HG02588 (cell line): ENCODE results near the gene CD59.
"Not testable (repeated sequence)": the region's sequence is repeated elsewhere in the genome, so short reads cannot be mapped to it uniquely, and the experiment has no call there.

Experiments
- ATAC-seq: cut with Tn5 transposase; IDR thresholded peaks from one replicate; pipeline ENCODE4 v1.9.1; 2021; ENCODE audit warnings: mild to moderate bottlenecking, moderate library complexity; ENCODE audit not compliant: unreplicated experiment

The CD59 gene

DNA sequence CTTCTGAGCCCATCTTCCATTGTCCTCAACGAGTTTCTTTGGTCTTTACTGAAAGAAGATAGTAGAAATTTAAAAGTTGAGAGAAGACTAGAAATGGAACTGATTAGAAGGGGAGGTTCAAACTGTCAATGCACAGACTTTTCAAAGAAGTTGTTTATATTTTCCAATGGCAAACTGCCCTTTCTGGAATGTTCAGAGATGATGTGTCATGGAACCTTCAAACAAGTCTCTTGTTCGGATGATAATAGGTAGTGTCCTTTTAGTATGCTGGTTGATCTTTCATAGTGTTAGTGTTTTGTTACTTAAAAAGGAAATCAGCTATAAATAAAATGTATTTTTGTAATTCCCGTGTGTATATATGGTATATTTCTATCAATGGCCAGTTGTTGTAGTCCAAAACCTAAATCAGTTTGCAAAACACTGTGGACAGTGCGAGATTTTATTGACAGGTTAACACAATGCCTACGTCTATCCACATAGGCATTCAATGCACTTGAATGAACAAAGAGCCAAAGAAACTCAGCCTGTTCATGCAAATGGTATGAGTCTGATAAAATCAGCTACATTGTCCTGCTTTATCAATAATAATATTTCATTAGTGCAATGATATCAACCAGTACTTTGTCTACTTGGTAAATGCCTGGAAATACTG, 66.5 kb downstream of the CD59 start:
- ATAC-seq: no peak

DNA sequence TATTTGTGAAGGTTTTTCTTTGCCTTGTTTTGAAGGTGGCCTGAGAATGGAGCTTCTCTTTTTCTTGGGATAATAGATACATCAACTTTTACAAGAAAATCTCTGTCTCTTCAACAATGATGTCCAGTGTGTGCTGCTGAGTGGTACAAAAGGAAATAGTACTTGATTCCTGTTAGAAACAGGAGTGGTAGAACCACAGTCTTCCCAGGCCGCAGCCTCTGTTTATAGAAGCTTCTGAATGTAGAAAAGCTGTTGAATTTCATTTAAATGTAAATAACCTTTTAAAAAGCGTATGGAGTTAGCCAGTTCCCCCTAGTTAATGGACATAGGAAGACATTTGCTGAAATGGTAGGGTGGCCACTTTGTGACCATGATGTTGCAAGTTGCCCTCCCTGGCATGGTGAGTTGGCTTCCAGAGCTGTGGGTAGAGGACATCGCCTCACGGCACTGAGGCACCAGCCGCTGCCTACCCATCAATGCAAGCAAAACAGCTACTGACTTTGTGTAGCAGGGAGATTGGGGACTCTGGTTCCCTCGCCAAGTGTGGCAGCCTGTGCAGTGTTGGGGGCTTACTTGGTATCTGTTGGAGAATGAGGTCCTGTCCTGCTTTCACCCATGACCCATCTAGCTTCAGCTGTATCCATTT, 67.1 kb downstream of the CD59 start:
- ATAC-seq: no peak

DNA sequence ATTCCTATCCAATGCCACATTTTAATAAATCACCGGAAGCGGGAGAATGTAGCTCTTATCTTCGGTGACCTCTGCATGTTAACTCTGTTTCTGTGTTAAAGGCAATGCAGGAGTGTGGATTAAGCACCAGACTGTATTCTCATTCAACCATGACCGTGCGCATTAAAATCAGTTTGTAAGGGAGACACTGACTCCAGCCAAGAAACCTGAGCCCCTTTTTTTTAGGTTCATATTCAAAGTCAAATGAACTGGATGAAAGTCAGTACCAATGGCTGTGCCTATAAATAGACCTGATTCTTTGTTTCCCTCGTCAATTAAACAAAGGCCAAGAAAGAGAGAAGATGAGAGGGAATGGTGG, 67.8 kb downstream of the CD59 start:
- no peak for ATAC-seq

DNA sequence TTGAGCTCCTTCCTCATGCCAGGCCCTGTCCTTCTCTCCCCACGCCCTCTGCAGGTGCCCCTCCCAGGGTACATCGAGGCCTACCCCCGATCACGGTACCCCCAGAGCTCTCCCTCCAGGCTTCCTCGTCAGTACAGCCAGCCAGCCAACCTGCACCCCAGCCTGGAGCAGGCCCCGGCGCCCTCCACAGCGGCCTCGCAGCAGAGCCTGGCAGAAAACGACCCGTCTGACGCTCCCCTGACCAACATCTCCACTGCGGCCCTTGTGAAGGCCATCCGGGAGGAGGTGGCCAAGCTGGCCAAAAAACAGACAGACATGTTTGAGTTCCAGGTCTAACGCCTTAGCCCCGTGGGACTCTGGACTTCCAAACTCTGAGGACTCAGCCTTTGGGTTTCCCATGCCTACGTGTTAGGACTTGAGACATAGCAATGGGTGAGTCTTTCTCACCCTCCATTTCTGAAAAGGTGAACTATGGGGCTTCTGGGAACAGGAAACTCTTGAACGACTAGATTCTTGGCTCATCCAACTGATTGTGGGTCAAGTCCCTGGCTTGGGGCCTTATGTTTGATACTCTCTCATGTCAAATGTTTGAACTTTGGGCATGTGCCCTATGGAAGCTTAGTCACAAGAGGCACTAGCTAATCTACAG, 68.3 kb downstream of the CD59 start:
- no peak for ATAC-seq

DNA sequence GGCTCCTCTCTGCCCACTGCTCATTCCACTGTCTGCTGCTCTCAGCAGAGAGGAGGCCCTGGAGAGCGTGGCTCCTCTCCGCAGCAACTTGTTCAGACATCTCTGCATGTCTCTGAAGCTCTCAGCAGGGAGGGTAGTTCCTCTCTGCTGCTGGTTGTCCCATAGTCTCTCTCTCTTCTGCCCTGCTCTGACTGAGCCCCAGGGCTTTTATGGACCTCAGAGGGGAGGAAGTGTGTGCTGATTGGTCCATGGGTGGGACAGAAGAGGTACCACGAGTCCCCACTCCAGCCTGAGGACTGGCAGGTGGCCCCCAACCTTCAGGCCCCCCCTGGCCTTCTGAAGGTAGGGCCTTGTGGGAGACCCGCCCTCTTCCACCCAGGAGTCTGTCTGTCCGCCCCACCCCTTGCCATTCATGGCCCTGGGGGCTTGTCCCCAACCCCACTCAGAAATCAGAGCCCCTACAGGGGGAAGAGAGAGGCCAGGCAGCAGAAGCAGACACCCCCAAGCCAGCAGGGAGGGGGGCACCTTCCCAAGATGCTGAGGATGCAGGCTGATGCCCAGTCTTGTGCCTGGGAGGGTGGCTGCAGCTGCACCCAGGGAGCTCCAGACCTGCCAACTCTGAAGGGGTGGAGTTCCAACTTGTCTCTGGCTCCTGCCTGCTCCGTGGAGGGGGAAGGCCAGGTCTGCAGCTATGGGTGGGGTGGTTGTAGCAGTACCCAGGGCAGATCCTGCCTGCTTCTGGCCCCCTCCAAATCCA, 70.7 kb downstream of the CD59 start:
- ATAC-seq: no peak

DNA sequence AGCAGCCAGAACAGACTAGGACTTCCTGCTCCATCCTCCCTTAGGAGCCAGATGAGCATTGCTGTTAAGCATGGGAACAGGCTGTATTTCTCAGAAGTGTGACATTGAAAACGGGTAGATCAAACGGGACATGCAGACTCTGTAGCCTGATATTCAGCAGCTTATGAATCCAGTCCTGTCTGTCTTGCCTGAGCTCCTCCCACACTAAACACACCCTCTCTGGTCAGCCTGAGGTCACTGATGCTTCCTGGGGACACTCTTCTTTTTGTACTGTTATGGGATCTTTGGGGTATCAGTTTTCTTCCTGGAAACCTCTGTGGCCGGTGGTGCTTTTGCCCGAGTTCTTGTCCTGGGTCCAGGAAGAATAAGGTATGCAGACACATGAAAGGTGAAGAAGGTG, 71.4 kb downstream of the CD59 start:
- ATAC-seq: no peak

DNA sequence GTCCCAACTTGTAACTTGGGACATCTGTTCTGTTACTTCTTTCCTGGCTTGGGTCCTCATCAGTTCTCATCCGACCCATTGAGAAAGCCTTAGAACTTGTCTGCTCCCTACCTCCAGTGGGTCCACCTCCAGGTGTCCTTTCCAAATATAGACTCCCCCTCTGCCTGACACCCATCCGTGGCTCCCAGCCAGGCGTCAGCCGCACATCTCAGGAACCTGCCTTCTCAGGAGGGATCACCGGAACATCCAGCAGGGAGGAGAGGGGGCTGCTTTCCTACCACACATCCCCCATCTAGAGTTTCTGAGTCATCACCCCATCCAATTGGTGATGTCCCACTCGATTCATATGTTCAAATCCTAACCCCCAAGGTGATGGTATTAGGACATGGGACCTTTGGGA, 72.1 kb downstream of the CD59 start:
- no peak for ATAC-seq

DNA sequence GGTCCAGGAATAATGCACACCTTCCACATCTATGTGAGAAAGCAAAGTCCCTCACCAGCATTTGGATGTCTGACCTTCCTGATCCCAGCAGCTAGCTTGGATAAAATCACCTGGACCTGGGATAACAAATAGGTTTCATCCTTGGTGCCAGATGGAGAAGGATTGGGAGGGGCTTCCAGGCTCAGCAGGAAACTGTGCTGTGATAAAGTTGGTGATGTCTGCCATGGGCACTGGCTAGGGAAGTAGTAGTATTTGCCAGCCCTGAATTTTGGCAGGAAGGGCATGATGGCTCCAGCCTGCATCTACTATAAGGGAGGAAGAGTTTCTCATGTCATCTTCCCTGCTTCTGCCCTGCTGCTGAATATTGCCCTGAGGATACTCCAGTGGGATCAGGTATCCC, 73.1 kb downstream of the CD59 start:
- ATAC-seq: no peak

DNA sequence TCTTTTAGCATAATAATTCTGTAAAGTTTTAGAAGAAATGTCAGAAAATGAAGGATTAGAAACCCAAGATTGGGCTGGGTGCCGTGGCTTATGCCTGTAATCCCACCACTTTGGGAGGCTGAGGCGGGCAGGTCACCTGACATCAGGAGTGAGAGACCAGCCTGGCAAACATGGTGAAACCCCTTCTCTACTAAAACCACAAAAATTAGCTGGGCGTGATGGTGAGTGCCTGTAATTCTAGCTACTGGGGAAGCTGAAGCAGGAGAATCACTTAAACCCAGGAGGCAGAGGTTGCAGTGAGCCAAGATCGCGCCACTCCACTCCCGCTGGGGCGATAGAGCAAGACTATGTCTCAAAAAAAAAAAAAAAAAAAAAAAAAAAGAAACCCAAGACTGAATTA, 74.7 kb downstream of the CD59 start:
- not testable (repeated sequence) for ATAC-seq

DNA sequence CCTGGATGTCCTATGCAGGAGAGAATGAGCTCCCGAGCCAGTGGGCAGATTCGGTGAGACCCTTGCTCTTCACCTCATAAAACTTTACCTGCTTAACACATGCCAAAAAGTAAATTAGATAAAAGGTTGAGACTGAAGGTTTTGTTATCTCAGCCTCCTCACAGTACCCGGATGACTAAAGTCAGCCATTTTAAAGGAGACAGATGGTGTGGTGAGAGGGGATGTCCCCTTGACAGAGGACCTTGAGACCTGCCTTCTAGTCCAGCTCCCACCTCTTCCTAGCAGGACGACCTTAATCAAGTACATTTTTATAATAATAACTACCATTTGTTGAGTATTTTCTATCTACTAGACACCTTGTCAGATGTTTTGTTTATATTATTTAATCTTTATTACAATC, 75.3 kb downstream of the CD59 start:
- ATAC-seq: no peak

DNA sequence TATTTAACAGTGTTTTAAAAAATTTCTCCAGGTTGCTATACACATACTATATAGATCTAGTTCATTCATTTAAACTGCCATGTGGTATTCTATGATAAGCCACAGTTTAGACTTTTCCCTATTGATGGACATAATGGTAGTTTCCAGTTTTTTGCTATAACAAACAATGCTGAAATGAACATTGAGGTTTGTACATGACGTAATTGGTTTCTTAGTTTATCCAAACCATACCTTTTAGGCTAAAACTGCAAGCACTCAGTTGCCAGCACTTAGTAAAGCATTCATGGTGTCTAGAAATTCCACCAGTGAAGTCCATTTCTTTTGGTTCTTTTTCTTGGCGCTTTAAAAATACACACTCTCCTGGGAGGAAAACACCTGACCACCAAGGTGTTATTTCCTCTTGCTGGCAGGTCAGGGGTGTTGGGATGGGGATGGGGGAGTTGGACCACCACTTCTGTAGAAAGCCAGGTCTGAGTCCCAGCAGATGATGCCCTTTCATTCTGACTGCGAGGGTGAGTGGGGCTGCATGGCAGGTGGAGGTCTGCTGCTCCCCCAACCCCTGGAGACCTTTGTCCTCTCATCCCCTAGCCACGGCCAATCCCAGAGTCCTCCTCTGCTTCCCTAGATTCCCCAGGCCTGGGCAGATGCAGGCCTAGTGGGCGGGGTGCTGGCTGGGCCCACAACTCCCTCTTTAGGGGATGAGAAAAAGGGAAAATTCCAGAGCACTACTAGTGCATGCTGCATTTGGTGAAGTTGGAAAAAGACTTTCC, 76.7 kb downstream of the CD59 start:
- ATAC-seq: no peak

DNA sequence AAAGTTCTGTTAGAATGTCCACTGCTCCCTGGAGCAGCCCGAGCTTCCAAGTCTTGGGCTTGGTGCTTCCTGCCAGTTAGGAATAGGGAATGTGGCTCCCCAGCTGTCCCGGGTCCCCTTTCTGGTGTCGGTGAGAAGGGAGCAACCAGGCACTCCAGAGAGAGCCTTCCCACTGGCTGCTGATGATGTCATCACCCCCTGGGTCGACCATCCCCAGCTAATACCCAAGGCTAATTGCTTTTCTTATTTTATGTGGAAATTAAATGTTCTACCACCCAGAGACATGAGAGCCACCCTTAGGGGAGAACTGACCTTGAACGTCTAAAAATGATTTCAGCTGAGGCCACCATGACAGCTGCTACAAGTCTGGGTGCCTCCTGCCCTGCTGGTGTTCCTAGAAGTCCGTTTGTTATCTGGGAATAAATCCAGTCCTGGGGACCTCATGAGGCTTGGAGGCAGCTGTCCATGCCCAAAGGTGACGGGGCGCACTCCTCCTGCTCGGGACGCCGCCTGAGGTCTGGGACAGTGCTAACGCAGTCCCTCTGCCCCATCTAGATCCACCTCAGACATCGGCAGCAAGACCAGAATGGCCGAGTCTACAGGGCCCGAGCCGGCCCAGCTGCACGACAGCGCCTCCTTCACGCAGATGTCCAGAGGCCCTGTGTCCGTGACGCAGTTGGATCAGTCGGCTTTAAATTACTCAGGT, 77.9 kb downstream of the CD59 start:
- no peak for ATAC-seq

DNA sequence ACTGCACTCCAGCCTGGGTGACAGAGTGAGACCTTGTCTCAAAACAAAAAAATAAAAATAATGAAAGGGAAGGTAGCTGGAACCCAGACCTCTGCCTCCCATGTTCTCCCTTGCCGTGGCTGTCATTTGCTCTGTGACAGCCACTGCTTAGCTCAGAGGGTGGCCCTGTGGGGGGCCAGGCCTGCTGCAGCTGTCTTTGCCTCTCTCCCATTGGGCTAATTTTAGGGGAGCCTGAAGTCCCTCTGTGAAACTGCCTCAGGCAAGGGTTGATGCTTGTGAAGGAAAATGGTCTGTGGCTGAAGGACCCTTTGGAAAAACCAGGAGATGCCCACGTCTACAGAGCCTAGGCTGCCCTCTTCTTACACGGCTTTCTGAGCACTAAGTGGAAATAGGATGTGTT, 78.5 kb downstream of the CD59 start:
- ATAC-seq: no peak

DNA sequence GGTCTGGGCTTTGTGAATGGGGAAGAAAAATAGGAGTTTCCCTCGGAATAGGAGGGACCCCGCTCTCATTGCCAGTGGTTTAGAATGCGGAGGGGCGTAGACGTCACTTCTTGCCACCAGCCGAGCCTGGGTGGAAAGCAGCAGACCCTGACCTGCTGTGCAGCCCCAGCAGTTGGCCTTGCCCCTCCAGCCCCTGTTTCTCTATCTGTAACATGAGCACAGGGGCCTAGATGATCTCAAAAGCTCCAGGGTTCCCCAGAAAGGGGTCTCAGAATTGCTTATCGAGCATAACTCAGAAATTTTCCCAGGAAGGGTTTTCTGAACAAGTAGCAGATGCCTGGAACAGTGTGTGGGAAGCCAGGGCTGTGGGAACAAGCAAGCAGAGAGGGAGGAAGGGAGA, 79.5 kb downstream of the CD59 start:
- ATAC-seq: peak; percentile 2

DNA sequence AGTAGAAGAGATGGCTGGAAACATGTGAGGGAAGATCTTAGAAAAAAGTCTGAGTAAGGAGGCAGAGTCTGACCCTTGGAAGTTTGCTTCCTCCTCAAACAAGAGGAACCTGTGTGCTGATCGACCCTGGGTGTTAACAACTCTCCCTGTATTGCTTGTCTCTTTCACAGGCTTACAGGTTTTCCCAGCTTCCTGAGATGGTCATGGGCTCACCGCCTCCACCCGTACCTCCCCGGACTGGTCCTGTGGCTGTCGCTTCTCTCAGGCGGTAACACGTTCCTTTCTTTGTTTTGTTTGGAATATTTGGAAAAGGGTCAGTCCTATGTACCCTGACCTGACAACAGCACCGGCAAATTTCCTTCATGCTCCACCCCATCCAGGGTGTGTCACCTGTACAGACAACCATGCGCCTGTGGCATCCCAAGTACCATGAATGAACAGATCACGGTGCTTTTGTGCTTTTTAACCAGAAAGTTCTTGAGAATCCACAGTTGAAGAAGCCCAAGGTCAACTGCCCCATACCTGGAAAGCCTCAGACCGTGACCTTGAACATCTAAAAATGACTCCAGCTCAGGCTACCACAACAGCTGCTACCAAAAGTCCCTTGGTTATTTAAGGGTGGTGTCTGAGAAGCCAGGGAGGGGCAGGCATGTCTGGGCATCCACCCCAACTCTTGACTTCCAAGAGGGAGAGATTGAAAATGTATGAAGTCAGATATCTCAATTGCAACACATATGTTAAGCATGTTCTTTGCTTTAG, 80.2 kb downstream of the CD59 start:
- ATAC-seq: peak; percentile 70

DNA sequence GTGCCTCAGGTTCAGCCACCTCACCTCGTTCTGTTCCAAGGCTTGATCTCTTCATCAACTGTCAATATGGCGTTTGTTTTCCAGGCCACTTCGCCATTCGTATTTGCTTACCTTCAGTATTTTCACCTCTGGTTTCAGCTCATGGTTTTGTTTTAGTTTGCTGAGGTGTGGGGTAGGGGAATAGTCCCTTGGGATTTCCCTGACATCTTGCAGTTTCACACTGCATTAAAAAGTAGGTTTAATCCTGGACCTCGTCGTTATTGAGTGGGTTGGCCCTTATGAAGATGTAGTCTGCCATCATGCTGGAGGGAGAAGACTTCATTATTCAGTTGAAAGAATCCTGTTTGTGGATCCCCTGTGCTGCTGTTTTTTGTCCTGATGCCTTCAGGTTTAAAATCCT, 81.6 kb downstream of the CD59 start:
- ATAC-seq: no peak
